ENCODE results near the gene CD248.

Gene CD248

GRCh38 chr11:66268952-66269905, 47.6 kb downstream of the CD248 start:
- DNase-seq, result no peak

- peak; percentile 99 for DNase-seq
Observed at GRCh38 chr11:66268244-66268951, 48.4 kb downstream of the CD248 start, which contains the start of gene RAB1B. Gene RAB1B, plus strand, starts transcription at chr11:66268639. Its CDS starts 41 bp downstream, at chr11:66268680.

GRCh38 chr11:66267379-66268243, 49.2 kb downstream of the CD248 start:
- DNase-seq, result peak; percentile 63

- no peak for DNase-seq
Observed at GRCh38 chr11:66267039-66267378, 49.8 kb downstream of the CD248 start.

GRCh38 chr11:66266378-66267038, 50.3 kb downstream of the CD248 start:
- no peak for DNase-seq

- DNase-seq, result no peak
Observed at GRCh38 chr11:66265531-66266377, 51.1 kb downstream of the CD248 start.

GRCh38 chr11:66264914-66265313, 51.9 kb downstream of the CD248 start:
- no peak for DNase-seq

Data from amniotic stem cell (primary cell).